ENCODE measurements around the gene FMN1.
A peak's percentile ranks its signal among the peaks of the same experiment; 100 is the strongest.

- TF ChIP-seq POLR2A (IDR thresholded peaks at IDR 0.05) (no peak), CTCF (IDR thresholded peaks at IDR 0.05 in 8 of 11, conservative IDR thresholded peaks at IDR 0.05 in 3 of 11) (peak in 7 of 11 experiments; percentile 24 to 60 (median 45))
These were observed 32.2 kb upstream of the FMN1 start for GRCh38 chr15:33226559-33227181.
